Testis (tissue), 2 donors: ENCODE results near the gene UNC80.

Source experiments
- POLR2A ChIP-seq: fragments of 450-650 bp; IDR thresholded peaks from one replicate; pipeline ENCODE4 v1.6.1; 2017; ENCODE audit warnings: antibody characterized with exemption, mild to moderate bottlenecking, moderate library complexity
- TF ChIP-seq, protein P1 (sequence below), 3 experiments: fragments of 450-650 bp in 2 of 3; fragments of 200-600 bp in 1 of 3; sonication (generic) in 1 of 3; IDR thresholded peaks; one replicate each; pipeline ENCODE4 v1.5.1; 2016 to 2019; ENCODE audit warnings: antibody characterized with exemption in 3 of 3, mild to moderate bottlenecking in 2 of 3, moderate library complexity in 1 of 3

DNA sequence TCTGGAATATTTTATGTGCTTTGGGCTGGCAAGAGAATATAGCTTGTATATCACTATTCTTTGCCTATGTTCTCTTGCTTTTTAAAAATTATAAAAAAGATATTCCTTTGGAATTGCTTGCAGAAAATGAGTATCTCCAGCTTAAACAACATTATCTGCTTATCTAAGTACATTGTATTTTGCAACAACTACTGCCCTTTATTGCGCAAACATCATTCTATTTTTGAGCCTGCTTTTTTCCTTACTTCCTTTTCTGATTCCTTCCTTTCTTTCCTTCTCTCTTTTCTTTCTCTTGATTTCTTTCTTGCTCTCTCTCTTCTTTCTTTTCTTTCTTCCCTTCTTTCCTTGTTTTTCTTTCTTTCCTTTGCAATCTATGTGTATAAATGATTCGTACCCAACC is 74.0 kb downstream of the UNC80 start:
- TF ChIP-seq, protein P1, sequence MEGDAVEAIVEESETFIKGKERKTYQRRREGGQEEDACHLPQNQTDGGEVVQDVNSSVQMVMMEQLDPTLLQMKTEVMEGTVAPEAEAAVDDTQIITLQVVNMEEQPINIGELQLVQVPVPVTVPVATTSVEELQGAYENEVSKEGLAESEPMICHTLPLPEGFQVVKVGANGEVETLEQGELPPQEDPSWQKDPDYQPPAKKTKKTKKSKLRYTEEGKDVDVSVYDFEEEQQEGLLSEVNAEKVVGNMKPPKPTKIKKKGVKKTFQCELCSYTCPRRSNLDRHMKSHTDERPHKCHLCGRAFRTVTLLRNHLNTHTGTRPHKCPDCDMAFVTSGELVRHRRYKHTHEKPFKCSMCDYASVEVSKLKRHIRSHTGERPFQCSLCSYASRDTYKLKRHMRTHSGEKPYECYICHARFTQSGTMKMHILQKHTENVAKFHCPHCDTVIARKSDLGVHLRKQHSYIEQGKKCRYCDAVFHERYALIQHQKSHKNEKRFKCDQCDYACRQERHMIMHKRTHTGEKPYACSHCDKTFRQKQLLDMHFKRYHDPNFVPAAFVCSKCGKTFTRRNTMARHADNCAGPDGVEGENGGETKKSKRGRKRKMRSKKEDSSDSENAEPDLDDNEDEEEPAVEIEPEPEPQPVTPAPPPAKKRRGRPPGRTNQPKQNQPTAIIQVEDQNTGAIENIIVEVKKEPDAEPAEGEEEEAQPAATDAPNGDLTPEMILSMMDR (IDR thresholded peaks at IDR 0.05): no peak
- no peak for TF ChIP-seq POLR2A
